ENCODE measurements around the gene LRRC34.

LRRC34 gene

GRCh38 chr3:169809230-169809795 is 3.4 kb downstream of the LRRC34 start:
- no peak for TF ChIP-seq CTCF (IDR thresholded peaks at IDR 0.05; ENCODE audit: insufficient read depth, low read length, missing control alignments)
- ChIA-PET POLR2A (no interaction called here), CTCF (no interaction called here)
- DNase-seq (ENCODE audit: low read depth, low spot score): no peak
- H3K4me3 ChIP-seq (ENCODE audit: low read depth, low read length): no peak overlapping the region

GRCh38 chr3:169804681-169805080 is 8.0 kb downstream of the LRRC34 start:
- no peak overlapping the region for H3K4me3 ChIP-seq (ENCODE audit: low read depth, low read length)
- TF ChIP-seq CTCF (IDR thresholded peaks at IDR 0.05; ENCODE audit: insufficient read depth, low read length, missing control alignments): no peak
- POLR2A ChIA-PET: no interaction called here

GRCh38 chr3:169792359-169792758 is 20.3 kb downstream of the LRRC34 start:
- no peak for DNase-seq (ENCODE audit: low read depth, low spot score)
- CTCF ChIA-PET: no interaction called here
- no peak overlapping the region for H3K4me3 ChIP-seq (ENCODE audit: low read depth, low read length)
- POLR2A ChIA-PET: no interaction called here
- TF ChIP-seq CTCF (IDR thresholded peaks at IDR 0.05; ENCODE audit: insufficient read depth, low read length, missing control alignments): no peak

More at GRCh38 chr3:169804681-169805080, 8.0 kb downstream of the LRRC34 start:
- DNase-seq (ENCODE audit: low read depth, low spot score): no peak
- CTCF ChIA-PET: interaction anchor here (1.0 kb wide), 1 partner anchor 31 kb away, joined by 3 read pairs; the partner anchor contains the start of gene MYNN

GRCh38 chr3:169790687-169791429 is 21.8 kb downstream of the LRRC34 start:
- TF ChIP-seq CTCF (IDR thresholded peaks at IDR 0.05; ENCODE audit: insufficient read depth, low read length, missing control alignments): no peak
- POLR2A ChIA-PET: no interaction called here
- DNase-seq (ENCODE audit: low read depth, low spot score): no peak
- CTCF ChIA-PET: no interaction called here
- no peak overlapping the region for H3K4me3 ChIP-seq (ENCODE audit: low read depth, low read length)

GRCh38 chr3:169790219-169790618 is 22.5 kb downstream of the LRRC34 start:
- ChIA-PET CTCF (no interaction called here), POLR2A (no interaction called here)
- DNase-seq (ENCODE audit: low read depth, low spot score): no peak
- no peak for TF ChIP-seq CTCF (IDR thresholded peaks at IDR 0.05; ENCODE audit: insufficient read depth, low read length, missing control alignments)
- no peak overlapping the region for H3K4me3 ChIP-seq (ENCODE audit: low read depth, low read length)

GRCh38 chr3:169787791-169788190 is 24.9 kb downstream of the LRRC34 start:
- ChIA-PET CTCF (no interaction called here), POLR2A (no interaction called here)
- no peak for TF ChIP-seq CTCF (IDR thresholded peaks at IDR 0.05; ENCODE audit: insufficient read depth, low read length, missing control alignments)
- no peak for DNase-seq (ENCODE audit: low read depth, low spot score)
- H3K4me3 ChIP-seq (ENCODE audit: low read depth, low read length): no peak overlapping the region

All from AG04449 (cell line).